Measurements from ENCODE around the gene FILIP1L.

FILIP1L gene

DNA sequence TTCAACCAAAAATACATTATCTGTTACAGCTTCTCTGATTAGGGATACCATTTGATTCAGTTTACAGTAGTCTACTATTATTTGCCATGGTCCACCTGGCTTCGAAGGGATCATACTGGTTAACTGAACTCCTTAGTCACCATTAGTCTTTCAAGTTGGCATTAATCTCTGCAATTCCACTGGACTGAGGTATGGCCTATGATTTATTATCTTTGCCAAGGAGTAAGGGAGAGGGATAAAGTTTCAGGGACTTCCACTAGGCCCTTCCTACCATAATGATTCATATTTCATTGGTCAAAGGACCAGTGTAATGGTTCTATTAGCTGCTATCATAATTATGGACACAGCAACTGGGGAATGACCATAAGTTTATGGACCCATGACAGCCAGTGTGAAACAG lies 303.9 kb downstream of the FILIP1L start:
- TF ChIP-seq, protein P1, sequence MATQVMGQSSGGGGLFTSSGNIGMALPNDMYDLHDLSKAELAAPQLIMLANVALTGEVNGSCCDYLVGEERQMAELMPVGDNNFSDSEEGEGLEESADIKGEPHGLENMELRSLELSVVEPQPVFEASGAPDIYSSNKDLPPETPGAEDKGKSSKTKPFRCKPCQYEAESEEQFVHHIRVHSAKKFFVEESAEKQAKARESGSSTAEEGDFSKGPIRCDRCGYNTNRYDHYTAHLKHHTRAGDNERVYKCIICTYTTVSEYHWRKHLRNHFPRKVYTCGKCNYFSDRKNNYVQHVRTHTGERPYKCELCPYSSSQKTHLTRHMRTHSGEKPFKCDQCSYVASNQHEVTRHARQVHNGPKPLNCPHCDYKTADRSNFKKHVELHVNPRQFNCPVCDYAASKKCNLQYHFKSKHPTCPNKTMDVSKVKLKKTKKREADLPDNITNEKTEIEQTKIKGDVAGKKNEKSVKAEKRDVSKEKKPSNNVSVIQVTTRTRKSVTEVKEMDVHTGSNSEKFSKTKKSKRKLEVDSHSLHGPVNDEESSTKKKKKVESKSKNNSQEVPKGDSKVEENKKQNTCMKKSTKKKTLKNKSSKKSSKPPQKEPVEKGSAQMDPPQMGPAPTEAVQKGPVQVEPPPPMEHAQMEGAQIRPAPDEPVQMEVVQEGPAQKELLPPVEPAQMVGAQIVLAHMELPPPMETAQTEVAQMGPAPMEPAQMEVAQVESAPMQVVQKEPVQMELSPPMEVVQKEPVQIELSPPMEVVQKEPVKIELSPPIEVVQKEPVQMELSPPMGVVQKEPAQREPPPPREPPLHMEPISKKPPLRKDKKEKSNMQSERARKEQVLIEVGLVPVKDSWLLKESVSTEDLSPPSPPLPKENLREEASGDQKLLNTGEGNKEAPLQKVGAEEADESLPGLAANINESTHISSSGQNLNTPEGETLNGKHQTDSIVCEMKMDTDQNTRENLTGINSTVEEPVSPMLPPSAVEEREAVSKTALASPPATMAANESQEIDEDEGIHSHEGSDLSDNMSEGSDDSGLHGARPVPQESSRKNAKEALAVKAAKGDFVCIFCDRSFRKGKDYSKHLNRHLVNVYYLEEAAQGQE (IDR thresholded peaks at IDR 0.05; ENCODE audit: insufficient read depth in 1 of 2, low read depth in 2 of 2, low read length in 2 of 2) = no peak
- TF ChIP-seq TAF1 (IDR thresholded peaks at IDR 0.05; ENCODE audit: borderline replicate concordance, insufficient read depth, low read length) (no peak), SIN3A (IDR thresholded peaks at IDR 0.05; ENCODE audit: borderline replicate concordance, insufficient read depth, low read length) (no peak), FOXP2 (optimal IDR thresholded peaks at IDR 0.05; ENCODE audit: borderline replicate concordance, extremely low read depth, extremely low read length, insufficient read depth) (no peak), POLR2AphosphoS5 (IDR thresholded peaks at IDR 0.05; ENCODE audit: low read depth, low read length) (no peak)

- no peak for TF ChIP-seq SIN3A (IDR thresholded peaks at IDR 0.05; ENCODE audit: borderline replicate concordance, insufficient read depth, low read length)
- TF ChIP-seq, protein P1 (IDR thresholded peaks at IDR 0.05; ENCODE audit: insufficient read depth in 1 of 2, low read depth in 2 of 2, low read length in 2 of 2) = no peak
These were observed 304.7 kb downstream of the FILIP1L start for GRCh38 chr3:99809565-99809964.

DNA sequence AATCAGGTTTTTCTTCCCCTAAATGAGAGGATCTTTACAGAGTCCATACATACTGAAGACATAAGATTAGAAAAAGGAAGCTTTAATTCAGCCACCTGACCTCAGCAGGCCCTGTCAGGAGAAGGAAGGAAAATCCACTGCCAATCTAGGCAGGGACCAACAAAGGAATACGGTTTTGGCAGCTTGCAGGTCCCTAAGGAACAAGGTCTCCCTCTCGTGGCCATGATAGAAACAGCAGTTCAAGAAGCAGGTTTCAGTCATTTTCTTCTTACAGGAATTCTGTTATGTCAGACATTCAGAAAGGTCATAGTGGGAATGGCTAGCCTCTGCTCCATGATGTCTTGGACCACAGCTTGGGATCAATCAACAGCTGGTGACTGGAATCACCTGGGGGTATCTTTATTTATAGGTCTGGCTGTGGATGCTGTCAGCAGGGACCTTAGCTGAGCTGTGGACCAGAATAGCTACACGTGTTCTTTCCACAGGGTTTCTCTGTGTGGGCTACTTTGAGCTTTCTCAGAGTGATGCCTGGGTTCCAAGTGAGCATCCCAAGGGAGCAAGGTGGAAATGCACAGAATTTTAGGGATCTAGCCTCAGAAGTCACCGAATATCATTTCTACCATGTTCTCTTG lies 306.0 kb downstream of the FILIP1L start:
- TF ChIP-seq FOXP2 (optimal IDR thresholded peaks at IDR 0.05; ENCODE audit: borderline replicate concordance, extremely low read depth, extremely low read length, insufficient read depth) = no peak
- TF ChIP-seq POLR2AphosphoS5 (IDR thresholded peaks at IDR 0.05; ENCODE audit: low read depth, low read length) = no peak
- TF ChIP-seq SIN3A (IDR thresholded peaks at IDR 0.05; ENCODE audit: borderline replicate concordance, insufficient read depth, low read length) = no peak
- TF ChIP-seq, protein P1 (IDR thresholded peaks at IDR 0.05; ENCODE audit: insufficient read depth in 1 of 2, low read depth in 2 of 2, low read length in 2 of 2) = no peak
- no peak for TF ChIP-seq TAF1 (IDR thresholded peaks at IDR 0.05; ENCODE audit: borderline replicate concordance, insufficient read depth, low read length)

DNA sequence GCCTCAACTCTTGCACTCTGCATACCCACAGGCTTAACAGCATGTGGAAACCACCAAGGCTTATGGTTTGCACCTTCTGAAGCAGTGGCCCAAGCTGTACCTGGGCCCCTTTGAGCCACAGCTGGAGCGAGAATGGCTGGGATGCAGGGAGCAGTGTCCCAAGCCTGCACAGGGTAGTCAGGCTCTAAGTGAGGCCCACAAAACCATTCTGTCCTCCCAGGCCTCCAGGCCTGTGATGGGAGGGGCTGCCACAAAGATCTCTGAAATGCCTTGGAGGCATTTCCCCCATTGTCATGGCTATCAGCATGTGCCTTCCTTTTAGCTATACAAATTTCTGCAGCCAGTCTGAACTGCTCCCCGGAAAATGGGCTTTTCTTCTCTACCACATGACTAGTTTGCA lies 309.1 kb downstream of the FILIP1L start:
- TF ChIP-seq, protein P1 (IDR thresholded peaks at IDR 0.05; ENCODE audit: insufficient read depth in 1 of 2, low read depth in 2 of 2, low read length in 2 of 2) = no peak
- TF ChIP-seq TAF1 (IDR thresholded peaks at IDR 0.05; ENCODE audit: borderline replicate concordance, insufficient read depth, low read length) (no peak), POLR2AphosphoS5 (IDR thresholded peaks at IDR 0.05; ENCODE audit: low read depth, low read length) (no peak)

- no peak for TF ChIP-seq TAF1 (IDR thresholded peaks at IDR 0.05; ENCODE audit: borderline replicate concordance, insufficient read depth, low read length)
- TF ChIP-seq SIN3A (IDR thresholded peaks at IDR 0.05; ENCODE audit: borderline replicate concordance, insufficient read depth, low read length) = no peak
- no peak for TF ChIP-seq POLR2AphosphoS5 (IDR thresholded peaks at IDR 0.05; ENCODE audit: low read depth, low read length)
- TF ChIP-seq, protein P1 (IDR thresholded peaks at IDR 0.05; ENCODE audit: insufficient read depth in 1 of 2, low read depth in 2 of 2, low read length in 2 of 2) = no peak
- no peak for TF ChIP-seq FOXP2 (optimal IDR thresholded peaks at IDR 0.05; ENCODE audit: borderline replicate concordance, extremely low read depth, extremely low read length, insufficient read depth)
These were observed 311.0 kb downstream of the FILIP1L start for GRCh38 chr3:99803297-99803696.
